GM13976 (cell line): ENCODE results near the gene TMEM63A.

ENCODE experiments used
- DNase-seq: peaks from one replicate; pipeline ENCODE4 v3.0.0; 2012; ENCODE audit warnings: low spot score
- in situ Hi-C: fragments of 300-500 bp; cut with MboI; formaldehyde crosslinking; loops from one replicate; pipeline ENCODE4 v1.12.0; 2022; ENCODE audit warnings: low sequenced_read_pairs, mixed read lengths, inconsistent platforms; ENCODE audit not compliant: unreplicated experiment
- TF ChIP-seq, protein P1 (sequence below): IDR thresholded peaks from 2 replicates; pipeline ENCODE4 v1.5.1; 2012; ENCODE audit warnings: borderline replicate concordance, mild to moderate bottlenecking; ENCODE audit not compliant: insufficient read depth; ENCODE audit errors: extremely low read depth, missing control alignments, control extremely low read depth

The TMEM63A gene

DNA sequence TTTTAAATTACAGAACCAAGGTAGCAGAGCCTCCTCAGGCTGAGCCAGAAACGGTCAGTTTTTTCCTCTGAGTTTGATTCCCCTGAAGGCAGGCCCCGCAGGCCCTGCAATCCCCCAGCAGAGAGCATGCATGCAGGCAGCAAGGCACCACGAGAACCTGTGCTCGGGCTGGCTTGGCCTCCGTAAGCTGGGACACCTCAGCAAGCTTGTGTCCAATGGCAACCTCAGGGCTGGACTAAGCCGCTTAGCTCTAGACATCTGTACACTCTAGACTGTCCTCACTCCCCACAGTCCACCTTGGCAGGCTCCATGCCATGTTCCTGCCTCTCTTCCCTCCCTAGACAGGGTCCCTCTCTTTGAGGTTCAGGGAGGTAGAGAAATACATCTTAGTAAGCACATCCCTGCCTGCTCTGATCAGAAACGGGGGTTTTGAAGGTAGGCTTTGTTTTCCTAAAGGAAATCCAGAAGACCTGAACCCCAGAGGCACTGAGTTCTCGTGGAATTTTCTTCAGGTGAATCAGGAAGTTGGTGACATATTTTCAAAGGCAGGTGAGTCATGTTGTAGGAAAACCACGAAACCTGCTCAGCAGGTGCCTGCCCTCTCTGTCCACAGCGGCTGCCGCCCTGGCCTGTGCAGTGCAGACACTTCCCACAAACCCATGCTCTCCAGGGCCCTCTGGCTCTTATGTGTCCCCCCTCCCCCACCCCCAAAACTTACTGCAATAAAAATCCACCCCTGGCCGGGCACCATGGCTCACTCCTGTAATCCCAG, 7.0 kb downstream of the TMEM63A start:
- in situ Hi-C loops = no loop called here
- TF ChIP-seq, protein P1, sequence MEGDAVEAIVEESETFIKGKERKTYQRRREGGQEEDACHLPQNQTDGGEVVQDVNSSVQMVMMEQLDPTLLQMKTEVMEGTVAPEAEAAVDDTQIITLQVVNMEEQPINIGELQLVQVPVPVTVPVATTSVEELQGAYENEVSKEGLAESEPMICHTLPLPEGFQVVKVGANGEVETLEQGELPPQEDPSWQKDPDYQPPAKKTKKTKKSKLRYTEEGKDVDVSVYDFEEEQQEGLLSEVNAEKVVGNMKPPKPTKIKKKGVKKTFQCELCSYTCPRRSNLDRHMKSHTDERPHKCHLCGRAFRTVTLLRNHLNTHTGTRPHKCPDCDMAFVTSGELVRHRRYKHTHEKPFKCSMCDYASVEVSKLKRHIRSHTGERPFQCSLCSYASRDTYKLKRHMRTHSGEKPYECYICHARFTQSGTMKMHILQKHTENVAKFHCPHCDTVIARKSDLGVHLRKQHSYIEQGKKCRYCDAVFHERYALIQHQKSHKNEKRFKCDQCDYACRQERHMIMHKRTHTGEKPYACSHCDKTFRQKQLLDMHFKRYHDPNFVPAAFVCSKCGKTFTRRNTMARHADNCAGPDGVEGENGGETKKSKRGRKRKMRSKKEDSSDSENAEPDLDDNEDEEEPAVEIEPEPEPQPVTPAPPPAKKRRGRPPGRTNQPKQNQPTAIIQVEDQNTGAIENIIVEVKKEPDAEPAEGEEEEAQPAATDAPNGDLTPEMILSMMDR = no peak
- no peak for DNase-seq

DNA sequence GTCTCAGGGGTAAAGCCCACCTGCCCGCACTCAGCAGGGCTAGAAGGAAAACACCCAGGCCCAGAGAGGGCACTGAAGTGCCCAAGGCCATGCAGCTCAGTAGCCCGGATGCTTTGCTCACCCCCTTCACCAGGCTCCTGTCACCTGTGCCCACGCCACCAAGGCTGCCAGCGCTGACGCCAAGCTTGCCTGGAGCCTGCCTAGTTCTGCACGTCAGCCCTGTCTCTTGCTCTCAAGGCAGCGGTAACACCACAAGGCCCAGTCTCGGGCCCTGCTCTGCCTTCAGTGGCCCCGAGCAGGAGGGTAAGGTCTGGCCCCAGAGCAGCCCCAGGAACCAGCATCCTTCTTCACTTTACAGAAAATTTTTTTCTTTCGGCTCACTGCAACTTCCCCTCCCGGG, 7.7 kb downstream of the TMEM63A start:
- DNase-seq = no peak
- in situ Hi-C loops = no loop called here
- TF ChIP-seq, protein P1 = no peak

DNA sequence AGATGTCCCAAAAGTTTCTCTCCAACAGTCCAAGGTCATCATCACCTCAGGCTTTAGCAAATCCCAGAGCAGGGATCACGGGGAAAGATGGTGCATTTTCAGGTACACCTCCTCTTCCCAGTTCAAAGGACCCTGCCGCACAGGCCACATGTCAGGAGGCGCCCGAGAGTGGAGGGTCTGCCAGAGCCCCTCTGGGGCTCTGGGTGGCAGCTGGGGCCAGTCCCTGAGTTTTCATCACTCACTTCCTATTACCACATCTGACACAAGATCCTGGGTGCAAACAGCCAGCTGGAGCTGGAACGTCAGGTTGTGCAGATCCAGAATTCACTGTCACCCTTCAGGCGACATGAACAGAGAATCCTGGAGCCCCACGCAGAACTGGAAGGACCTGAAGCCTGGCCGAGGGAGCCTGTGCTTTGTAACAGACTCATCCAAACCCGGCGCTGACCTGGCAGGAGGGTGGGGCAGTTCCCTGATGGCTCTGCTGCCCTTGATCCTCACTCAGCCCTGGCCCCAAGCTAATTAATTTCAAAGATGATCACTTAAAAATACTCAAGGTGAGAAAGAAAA, 8.8 kb downstream of the TMEM63A start:
- no peak for DNase-seq
- in situ Hi-C loops = no loop called here
- TF ChIP-seq, protein P1 = no peak

DNA sequence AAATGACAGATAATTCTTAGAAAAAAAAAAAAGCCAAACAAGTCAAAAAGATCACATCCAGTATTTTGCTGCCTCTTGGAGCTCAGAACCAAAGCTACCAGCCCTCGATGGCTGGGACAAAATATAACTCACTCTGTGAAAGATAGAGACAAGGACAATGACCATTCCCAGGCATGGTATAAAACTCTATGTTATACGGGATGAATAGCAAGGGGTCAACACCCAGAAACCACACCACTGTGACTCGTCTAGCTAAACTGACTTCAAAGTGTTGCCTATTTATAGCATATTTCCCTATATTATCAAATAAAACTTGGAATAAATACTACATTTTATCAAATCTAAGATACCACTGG, 10.1 kb downstream of the TMEM63A start:
- TF ChIP-seq, protein P1 = no peak
- in situ Hi-C loops = no loop called here
- DNase-seq = no peak

DNA sequence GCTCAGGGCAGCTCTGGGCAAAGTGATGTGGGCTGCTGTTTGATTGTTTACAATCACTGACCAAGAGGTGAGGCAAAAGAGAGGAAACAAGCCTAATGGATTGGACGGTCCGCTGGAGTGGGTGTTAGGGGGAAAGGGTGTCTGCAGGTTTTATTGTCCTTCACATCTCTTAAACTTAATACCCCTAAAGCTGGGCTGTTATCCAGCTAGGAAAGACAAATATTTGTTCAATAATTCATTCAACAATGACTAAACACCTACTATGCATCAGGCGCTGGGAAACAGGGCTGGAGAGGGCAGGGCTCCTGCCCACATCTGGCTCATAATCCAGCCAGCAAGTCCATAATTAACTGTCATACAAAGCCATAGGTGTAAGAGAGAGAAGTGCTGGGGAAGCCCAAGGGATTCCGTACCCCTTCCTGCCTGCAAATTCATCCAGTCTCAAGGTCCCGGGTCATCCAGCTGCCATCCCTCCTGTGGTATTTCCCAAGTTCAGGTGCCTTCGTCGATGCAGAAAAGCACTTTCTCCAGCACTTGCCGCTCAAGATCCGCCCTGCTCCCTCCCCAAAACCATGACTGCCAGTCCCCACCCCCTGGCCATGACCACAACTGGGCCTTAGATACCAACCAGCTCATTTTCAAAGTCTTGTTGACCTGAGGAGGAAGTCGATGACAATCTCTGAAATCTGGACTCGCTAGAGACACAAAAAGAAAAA, 10.7 kb downstream of the TMEM63A start:
- DNase-seq = no peak
- TF ChIP-seq, protein P1 = no peak
- in situ Hi-C loops = no loop called here

DNA sequence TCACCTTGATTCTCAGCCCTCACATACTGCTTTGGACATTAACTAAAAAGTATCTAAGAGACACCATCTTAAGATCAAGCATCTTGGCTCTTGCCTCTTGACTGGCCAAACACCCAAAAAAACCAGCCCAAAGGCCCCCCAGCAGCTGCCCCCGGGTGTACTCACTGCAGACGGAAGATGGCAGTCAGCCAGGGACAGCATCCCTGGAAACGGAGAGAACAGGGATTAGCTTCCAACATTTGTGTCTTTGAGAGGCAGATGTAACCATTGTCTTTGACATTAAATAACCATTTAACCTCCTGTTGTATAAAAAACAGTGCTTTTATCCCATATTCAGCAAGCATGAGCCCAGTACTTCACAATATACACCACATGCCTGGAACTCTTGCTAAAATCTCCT, 11.3 kb downstream of the TMEM63A start:
- DNase-seq = no peak
- TF ChIP-seq, protein P1 = no peak
- in situ Hi-C loops = no loop called here
